ENCODE results near the gene MRPL37.

Gene MRPL37

DNA sequence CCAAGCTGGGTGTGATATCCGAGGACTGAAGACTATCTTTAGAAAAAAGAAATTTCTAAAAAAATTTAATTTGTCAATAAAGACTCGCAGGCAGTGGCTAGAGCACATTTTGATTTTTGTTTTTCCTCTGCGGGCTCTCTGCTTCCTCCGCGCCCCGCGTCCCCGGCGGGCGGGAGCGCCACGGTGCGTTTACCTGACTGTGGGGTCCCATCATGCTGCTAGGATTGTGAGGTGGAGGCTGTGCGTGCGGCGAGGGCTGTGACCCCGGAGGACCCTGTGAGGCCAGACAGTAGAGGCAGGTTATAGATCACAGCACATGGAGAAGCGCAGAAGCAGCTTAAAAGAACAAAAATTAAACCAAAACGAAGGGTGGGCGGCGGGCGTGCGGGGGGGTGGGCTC lies 57.9 kb downstream of the MRPL37 start:
- TF ChIP-seq POLR2A (IDR thresholded peaks at IDR 0.05; ENCODE audit: low read depth, low read length) (no peak), POLR2AphosphoS5 (IDR thresholded peaks at IDR 0.05; ENCODE audit: low read depth, low read length) (no peak)
- DNase-seq (ENCODE audit: insufficient read length) (no peak), FAIRE-seq (no peak)

DNA sequence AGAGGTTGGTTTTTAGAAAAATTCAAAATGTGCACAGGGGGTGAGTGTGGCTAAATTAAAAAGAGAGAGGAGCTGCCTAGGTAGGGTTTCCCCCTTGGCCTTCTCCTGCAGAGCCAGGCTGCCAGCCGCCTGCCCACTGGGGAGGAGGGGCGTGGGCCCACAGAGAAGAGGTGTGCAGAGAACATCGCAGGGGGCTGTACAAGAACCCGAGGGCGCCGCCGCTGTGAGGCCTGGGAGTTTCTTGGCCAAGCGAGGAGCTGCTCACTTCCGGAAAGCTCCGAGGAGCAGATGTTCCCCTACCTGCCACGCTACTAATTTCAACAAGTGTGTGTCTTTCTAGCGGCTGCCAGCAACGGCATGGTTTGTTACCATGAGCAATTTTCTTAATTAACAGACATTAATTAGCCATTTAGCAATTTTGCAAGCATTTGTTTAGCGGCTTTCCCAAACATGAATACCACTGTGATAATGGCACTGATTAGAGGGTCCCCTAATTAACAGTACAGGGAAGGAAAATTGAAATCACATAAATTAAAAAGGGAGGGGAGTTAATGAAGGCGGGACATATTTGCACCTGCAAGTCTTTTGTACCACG lies 59.7 kb downstream of the MRPL37 start:
- DNase-seq (ENCODE audit: insufficient read length): no peak
- FAIRE-seq: no peak
- TF ChIP-seq TAF1 (IDR thresholded peaks at IDR 0.05; ENCODE audit: borderline replicate concordance, low read depth, low read length) (no peak), POLR2A (IDR thresholded peaks at IDR 0.05; ENCODE audit: low read depth, low read length) (no peak), POLR2AphosphoS5 (IDR thresholded peaks at IDR 0.05; ENCODE audit: low read depth, low read length) (no peak)

DNA sequence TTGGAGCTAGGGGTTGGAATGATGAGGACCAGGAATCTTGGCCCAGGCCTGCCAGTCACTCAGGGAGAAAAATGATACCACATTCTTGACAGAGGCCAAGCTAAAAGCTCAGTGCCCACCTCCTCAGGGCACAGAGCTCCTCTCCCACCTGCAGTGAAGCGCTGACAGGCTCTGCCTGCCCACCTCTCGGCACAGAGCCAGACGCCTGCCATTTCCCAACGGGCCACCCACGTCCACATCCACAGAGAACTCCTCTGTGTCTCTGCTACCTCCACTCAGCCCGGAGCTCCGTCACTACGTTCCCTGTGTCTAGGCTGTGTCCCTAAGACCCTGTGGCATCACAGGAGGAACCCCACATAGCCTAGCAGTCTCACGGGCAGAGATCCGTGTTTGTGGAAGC lies 60.8 kb downstream of the MRPL37 start:
- TF ChIP-seq POLR2AphosphoS5 (IDR thresholded peaks at IDR 0.05; ENCODE audit: low read depth, low read length) (no peak), TAF1 (IDR thresholded peaks at IDR 0.05; ENCODE audit: borderline replicate concordance, low read depth, low read length) (no peak), POLR2A (IDR thresholded peaks at IDR 0.05; ENCODE audit: low read depth, low read length) (no peak)
- no peak for FAIRE-seq
- DNase-seq (ENCODE audit: insufficient read length): no peak

DNA sequence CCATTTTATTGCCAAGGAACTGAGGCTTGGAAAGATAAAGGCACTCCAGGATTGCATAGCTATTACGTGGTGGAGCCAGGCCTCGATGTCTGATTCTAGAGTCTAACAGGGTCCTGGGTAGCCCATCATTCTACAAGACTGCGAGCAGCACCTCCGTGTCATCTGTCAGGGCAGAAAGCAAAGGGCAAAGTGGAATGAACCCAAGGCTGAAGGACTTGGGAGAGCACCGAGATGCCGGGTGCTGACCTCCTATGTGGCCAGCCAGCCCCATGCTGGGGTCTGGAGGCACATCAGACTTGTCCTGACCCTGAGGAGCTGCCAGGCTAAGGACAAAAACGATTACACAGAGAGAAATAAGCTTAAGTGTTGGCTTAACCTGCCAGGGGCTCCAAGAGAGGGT lies 62.3 kb downstream of the MRPL37 start:
- TF ChIP-seq POLR2A (IDR thresholded peaks at IDR 0.05; ENCODE audit: low read depth, low read length) (no peak), TAF1 (IDR thresholded peaks at IDR 0.05; ENCODE audit: borderline replicate concordance, low read depth, low read length) (no peak), POLR2AphosphoS5 (IDR thresholded peaks at IDR 0.05; ENCODE audit: low read depth, low read length) (no peak)
- FAIRE-seq: no peak

DNA sequence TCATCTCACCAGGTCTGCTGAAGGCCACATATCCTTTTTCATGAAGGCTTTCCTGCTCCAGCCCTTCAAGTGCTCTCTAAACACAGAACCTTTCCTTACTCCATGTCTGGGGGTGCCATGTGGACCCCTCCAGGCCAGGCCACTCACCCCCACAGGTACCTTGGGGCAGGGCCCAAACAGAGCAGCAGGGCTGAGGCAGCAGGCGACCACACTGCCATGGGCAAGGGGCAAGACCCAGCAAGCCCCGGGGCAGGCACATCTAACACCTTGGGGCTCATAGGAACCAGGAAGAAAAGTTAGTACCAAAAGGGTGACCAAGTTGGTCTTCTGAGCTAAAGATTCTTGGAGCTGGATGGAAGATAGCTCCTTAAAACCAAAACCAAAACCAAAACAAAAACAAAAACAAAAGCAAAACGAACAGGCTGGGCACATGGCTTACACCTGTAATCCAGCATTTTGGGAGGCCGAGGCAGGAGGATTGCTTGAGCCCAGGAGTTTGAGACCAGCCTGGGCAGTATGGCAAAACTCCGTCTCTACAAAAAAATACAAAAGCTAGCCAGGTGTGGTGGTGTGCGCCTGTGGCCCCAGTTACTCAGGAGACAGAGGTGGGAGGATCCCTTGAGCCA lies 63.7 kb downstream of the MRPL37 start:
- FAIRE-seq (no peak), DNase-seq (ENCODE audit: insufficient read length) (no peak)
- TF ChIP-seq POLR2AphosphoS5 (IDR thresholded peaks at IDR 0.05; ENCODE audit: low read depth, low read length): no peak
- TF ChIP-seq TAF1 (IDR thresholded peaks at IDR 0.05; ENCODE audit: borderline replicate concordance, low read depth, low read length): no peak
- TF ChIP-seq POLR2A (IDR thresholded peaks at IDR 0.05; ENCODE audit: low read depth, low read length): no peak

More for the DNA sequence above, 62.3 kb downstream of the MRPL37 start:
- no peak for DNase-seq (ENCODE audit: insufficient read length)

DNA sequence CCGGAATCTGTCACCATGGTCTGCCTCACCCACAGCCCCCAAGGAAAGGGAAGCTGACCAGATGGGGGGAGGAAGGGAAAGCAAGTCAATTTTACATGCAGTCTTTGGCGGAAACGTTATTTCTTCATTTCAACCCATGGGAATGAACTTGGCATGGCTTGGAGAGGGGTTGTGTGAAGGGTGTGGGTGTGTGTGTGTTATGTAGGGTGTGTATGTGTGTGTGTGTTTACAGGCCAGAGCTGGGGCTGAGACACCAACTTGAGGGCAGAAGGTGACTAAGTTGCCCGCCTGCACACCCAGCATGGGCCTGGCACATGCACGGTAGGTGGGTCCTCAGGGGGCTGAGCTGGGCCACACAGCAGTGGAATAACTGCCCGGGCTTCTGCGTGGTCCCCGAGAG lies 65.2 kb downstream of the MRPL37 start:
- FAIRE-seq (no peak), DNase-seq (ENCODE audit: insufficient read length) (no peak)
- TF ChIP-seq POLR2A (IDR thresholded peaks at IDR 0.05; ENCODE audit: low read depth, low read length) (no peak), POLR2AphosphoS5 (IDR thresholded peaks at IDR 0.05; ENCODE audit: low read depth, low read length) (no peak), TAF1 (IDR thresholded peaks at IDR 0.05; ENCODE audit: borderline replicate concordance, low read depth, low read length) (no peak)

DNA sequence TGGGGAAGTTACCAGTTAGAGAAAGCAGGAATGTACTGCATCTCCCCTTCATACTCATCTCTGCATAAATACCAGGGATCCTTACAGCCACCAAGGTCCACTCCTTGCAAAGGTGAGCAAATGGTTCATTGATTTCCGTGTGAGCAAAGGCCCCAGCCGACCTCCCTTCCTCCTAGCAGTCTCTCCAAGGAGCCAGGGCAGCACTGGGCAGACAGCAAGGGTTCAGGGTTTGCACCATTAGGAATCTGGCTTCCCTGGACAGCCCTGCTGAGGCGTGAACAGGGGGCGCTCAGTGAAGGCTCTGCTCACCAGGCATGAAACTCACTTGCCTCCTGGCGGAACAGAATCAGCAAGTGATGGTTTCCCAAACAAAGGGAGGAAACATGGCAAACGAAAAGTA lies 65.7 kb downstream of the MRPL37 start:
- DNase-seq (ENCODE audit: insufficient read length) (no peak), FAIRE-seq (no peak)

DNA sequence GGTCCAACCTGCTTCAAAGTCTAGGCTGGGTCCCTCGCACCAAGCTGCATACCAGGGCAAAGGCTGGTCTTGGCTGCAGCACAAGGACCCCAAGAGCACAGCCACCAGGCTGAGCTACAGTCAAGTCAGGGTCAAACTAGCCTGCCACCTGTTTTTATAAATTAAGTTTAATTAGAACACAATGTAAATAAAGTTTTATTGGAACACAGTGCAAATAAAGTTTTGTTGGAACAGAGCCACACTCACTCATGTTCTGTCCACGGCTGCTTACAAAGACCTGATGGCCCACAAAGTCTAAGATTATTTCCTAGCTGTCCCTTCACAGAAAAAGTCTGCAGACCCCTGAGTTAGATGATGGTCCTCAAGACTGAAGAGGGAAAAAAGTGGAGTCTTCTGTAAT lies 66.2 kb downstream of the MRPL37 start:
- no peak for FAIRE-seq

More for the DNA sequence above, 65.7 kb downstream of the MRPL37 start:
- TF ChIP-seq TAF1 (IDR thresholded peaks at IDR 0.05; ENCODE audit: borderline replicate concordance, low read depth, low read length) (no peak), POLR2AphosphoS5 (IDR thresholded peaks at IDR 0.05; ENCODE audit: low read depth, low read length) (no peak), POLR2A (IDR thresholded peaks at IDR 0.05; ENCODE audit: low read depth, low read length) (no peak)

DNA sequence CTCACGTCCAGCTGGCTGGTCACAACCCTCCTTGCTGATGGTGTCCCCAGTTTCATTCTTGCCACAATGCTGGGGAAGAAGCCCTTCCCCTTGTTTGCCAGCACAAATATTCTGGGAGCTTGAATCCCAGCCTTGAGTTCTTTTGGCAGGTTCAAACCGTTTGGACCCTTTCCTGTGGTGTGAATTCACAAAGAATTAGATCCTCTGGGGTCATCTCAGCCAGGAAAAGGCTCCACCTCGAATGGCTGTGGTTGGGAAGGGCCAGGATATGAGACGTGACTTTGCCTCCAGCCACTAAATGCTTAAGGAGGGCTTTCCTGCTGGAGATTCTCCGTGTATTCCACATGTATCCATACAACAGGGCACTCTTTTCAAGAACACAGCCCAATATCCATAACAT lies 66.9 kb downstream of the MRPL37 start:
- no peak for FAIRE-seq

More for the DNA sequence above, 66.2 kb downstream of the MRPL37 start:
- DNase-seq (ENCODE audit: insufficient read length): no peak
- TF ChIP-seq POLR2A (IDR thresholded peaks at IDR 0.05; ENCODE audit: low read depth, low read length) (no peak), POLR2AphosphoS5 (IDR thresholded peaks at IDR 0.05; ENCODE audit: low read depth, low read length) (no peak), TAF1 (IDR thresholded peaks at IDR 0.05; ENCODE audit: borderline replicate concordance, low read depth, low read length) (no peak)

More for the DNA sequence above, 66.9 kb downstream of the MRPL37 start:
- TF ChIP-seq TAF1 (IDR thresholded peaks at IDR 0.05; ENCODE audit: borderline replicate concordance, low read depth, low read length) (no peak), POLR2AphosphoS5 (IDR thresholded peaks at IDR 0.05; ENCODE audit: low read depth, low read length) (no peak), POLR2A (IDR thresholded peaks at IDR 0.05; ENCODE audit: low read depth, low read length) (no peak)
- DNase-seq (ENCODE audit: insufficient read length): no peak
